GM21737 (cell line): Measurements from ENCODE around the gene DRD4.
"Not testable (repeated sequence)": the region's sequence is repeated elsewhere in the genome, so short reads cannot be mapped to it uniquely, and the experiment has no call there.

ENCODE experiments used
- ATAC-seq: cut with Tn5 transposase; IDR thresholded peaks from one replicate; pipeline ENCODE4 v1.9.1; 2021; ENCODE audit warnings: mild to moderate bottlenecking, moderate library complexity; ENCODE audit not compliant: unreplicated experiment

Gene DRD4

DNA sequence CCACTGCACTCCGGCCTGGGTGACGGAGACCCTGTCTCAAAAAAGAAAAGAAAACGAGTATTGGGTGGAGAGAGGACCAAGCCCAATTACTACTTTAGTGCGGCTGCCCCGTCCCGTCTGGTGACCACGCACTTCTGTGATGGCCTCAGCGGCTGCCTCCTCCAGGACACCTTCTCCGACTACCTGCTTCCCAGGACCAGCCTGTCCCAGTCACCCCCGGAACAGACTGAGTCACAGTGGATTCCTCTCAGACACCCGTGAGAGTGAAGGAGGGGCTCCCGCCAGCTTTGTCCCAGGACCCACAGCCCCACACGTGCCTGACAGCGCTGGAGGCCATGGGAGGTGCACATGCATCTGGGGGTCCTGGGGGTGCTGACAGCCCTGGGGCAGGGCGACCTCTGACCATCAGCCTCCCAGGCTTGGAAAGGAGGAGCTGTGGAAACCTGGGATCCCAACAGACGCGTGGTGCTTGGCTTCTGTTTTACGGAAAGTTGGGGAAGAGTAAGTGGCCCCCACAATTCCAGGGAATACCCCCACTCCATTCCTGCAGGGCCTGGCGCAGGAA lies 4.8 kb downstream of the DRD4 start:
- ATAC-seq = no peak

DNA sequence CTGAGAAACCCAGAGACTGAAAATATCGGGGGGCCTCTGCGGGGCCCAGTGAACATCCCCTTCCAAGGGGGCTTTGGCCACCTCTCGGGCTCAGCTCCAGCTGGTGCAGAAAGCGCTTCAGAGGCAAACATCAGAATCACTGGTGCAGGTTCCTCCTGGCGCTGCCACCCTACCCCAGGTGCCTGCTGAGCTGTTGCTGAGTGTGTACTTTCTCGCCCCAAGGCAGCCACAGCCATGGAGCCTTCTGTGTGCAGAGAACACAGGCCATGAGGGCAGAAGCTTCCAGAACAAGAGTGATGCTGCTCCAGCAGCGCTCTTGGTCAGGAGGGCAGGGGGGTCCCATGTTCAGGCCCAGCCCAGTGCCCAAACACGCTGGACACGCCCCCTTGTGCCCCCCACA lies 6.3 kb downstream of the DRD4 start:
- ATAC-seq = no peak

DNA sequence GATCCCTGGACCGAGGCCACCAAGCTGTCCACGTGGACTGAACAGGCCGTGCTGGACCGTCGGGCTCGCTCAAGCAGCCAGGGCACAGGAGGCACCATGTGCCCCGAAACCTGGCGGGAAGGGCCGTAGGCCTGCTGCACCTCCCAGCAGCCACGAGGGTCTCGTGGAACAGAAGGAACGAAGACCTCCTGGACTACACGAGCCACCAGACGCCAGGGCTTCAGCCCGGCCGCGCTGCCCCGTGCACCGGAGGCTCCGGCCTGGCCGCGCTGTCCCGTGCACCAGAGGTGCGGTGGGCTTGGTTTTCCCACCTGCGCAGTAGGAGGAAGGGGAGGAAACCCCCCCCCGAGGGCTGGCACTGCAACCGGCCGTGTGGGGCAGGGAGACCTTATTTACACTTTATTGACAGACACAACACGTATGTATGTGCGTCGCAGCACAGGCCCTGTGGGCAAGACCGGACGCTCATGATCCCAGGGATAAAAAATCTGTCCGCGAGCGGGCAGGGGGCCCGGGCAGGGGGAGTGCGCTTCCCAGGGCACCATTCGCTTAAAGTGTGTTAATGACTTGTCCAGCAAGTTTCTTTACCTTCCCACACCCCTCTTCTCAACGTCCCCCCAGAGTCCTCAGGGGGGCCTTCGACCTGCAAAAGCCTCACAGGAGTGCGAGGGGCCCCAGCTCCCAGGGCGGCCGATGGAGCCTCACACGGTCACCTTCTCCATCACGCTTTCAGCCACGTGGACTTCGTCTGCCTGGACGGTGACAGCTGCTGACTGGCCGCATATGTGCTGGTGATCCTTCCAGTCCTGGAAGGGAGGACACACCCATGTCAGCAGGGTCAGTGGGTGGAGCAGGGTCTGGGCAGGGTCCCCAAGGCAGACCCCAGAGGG lies 7.0 kb downstream of the DRD4 start:
- ATAC-seq = no peak

DNA sequence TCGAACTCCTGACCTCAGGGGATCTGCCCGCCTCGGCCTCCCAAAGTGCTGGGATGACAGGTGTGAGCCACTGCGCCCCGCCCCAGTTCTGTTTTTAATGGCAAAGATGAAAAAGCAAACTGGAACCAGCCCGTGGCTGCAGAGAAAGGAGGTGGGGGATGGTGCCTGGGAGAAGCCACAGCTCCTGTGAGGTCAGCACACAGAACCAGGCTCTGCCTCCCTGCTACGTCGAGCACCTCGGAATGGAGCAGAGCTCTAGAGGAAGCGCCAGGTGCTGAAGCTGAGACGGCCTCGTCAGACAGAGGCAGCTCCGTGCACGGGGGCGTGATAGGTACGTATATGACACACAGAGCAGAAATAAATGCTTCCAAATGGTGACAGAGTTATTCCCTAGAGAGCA lies 8.5 kb downstream of the DRD4 start:
- no peak for ATAC-seq

DNA sequence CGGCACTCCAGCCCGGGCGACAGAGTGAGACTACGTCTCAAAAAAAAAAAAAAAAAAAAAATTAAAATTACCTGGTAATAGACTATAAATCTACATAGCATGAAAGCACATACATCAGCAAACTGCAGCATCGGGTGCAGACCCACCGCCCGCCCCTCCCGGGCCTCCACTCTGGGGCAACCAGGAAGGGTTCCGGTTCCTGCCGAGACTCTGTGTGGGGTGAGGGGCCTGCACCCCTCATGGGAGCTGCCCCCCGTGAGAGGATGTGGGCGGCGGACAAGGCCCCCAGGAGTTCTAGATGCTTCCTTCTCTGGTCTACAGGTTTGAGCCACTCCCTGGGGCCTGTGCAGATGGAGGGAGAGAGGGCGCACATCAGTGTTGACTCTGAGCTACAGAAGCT lies 9.1 kb downstream of the DRD4 start:
- ATAC-seq = no peak

DNA sequence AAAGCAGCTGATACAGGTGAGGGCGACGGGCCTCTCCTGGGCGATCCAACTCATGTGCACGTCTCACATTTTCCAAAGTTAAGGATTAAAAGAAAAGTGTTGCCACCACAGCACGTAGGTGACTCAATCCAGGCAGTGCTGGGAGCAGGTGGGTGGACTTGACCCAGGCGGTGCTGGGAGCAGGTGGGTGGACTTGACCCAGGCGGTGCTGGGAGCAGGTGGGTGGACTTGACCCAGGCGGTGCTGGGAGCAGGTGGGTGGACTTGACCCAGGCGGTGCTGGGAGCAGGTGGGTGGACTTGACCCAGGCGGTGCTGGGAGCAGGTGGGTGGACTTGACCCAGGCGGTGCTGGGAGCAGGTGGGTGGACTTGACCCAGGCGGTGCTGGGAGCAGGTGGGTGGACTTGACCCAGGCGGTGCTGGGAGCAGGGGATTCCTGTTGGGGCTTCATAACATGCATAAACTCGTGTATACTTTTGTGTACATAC lies 10.6 kb downstream of the DRD4 start:
- not testable (repeated sequence) for ATAC-seq

DNA sequence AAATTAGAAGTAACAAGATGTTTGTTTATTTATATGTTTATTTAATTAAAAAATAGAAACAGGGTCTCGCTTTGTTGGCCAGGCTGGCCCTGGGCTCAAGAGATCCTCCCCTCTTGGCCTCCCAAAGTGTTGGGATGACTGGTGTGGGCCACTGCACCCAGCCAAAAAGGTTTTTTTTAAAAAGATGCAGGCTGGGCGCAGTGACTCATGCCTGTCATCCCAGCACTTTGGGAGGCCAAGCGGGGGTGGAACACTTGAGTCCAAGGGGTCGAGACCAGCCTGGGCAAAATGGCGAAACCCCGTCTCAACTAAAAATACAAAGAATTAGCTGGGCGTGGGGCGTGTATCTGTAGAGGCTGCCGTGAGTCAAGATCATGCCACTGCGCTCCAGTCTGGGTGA lies 13.4 kb downstream of the DRD4 start:
- no peak for ATAC-seq

DNA sequence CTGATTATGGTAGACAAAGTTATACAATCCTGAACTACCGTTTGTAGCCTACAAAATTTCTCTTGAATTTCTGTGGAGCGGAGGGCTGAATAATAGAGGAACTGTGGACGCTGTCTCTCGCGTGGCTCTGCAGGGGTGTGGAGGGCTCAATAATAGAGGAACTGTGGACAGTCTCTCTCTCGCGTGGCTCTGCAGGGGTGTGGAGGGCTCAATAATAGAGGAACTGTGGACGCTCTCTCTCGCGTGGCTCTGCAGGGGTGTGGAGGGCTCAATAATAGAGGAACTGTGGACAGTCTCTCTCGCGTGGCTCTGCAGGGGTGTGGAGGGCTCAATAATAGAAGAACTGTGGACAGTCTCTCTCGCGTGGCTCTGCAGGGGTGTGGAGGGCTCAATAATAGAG lies 16.1 kb downstream of the DRD4 start:
- not testable (repeated sequence) for ATAC-seq

DNA sequence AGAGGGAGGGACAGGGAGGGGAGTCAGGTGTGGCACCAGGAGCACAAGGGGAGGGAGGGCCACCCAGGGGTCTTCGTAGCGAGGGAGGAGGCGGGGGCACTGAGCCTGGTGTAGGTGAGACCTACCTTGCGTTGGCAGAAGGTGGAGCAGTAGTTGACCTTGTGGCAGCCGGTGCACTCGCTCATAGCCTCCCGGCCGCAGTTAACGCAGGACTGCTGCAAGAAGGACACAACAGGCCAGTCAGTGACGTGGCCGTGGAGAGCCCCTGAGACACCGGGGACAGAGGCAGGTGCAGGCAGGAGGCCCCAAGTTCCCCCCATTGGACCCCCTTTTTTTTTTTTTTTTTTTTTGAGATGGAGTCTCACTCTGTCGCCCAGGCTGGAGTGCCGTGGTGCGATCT lies 16.8 kb downstream of the DRD4 start:
- no peak for ATAC-seq

DNA sequence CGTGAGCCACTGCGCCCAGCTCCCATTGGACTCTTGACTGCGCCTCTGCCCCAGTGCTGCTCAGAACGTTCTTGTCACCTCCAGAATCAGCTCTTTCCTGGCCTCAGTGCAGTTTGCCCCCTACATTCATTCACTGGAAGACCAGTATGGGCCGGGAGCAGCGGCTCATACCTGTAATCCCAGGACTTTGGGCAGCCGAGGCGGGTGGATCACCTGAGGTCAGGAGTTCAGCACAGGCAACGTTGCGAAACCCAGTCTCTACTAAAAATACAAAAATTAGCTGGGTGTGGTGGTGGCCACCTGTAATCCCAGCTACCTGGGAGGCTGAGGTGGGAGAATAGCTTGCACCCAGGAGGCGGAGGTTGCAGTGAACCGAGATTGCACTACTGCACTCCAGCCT lies 17.4 kb downstream of the DRD4 start:
- ATAC-seq = not testable (repeated sequence)

DNA sequence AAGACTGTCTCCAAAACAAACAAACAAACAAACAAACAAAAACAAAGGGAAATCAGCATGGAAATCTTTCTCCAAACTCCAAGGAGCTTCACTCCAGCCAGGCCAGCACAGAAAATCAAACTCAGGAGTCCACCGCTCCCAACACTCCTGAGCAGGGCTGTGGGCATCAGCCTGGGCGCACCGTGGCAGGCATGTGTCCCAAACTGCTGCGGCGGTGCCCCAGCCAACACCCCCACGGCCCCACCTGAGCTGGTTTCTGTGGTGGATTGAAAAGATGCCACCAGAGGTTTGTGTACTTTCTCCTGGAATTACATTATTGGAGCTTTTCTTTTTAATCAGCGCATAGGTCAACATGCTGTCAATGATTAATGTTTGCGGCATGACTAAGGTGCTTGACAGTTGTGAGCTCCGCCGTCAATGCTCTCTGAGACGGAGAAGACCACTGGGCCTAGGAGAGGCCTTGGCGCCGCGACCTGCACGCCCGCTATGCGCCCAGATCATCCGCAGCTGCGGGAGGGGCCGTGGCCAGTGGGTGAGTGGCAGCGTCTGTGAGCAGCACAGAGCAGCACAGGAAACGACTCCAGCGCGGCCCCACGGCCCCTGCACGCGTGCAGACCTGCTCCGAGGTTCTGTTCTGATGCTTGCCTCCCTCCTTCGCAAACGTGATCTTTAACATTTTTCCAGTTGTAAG lies 18.1 kb downstream of the DRD4 start:
- no peak for ATAC-seq

DNA sequence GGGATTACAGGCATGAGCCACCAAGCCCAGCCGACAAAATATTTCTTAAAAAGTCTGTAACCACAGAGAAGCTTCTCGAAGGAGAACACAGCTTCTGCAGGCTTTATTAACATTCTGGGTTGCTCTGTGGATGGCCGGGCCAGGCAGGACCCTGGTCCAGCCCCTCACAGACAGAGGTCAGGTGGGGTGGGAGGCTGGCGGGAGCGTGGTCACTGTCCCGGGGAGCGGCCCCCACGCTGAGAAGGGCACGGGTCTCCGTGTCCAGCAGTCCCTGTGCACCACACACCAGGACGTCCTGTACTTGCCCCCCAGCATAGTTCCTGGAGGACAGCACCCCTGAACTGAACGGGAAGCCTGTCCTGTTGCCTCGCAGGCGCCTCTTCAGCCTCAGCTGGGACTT lies 19.4 kb downstream of the DRD4 start:
- ATAC-seq = no peak

DNA sequence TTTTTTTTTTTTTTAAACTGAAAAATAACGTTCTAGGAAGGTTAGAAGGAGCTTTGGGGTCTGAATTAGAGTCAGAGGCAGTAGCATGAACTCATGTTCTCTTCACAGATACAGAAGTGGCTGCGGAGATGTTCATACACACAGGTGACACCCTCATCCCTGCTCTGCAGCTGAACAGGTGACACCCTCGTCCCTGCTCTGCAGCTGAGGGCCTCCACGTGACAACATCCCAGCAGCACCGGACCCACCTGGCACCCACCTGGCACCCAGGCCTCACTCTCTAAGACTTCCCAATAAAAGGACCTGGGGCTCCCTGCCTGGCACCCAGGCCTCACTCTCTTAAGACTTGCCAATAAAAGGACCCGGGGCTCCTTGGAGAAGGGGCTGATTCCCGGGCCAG lies 19.8 kb downstream of the DRD4 start:
- no peak for ATAC-seq

DNA sequence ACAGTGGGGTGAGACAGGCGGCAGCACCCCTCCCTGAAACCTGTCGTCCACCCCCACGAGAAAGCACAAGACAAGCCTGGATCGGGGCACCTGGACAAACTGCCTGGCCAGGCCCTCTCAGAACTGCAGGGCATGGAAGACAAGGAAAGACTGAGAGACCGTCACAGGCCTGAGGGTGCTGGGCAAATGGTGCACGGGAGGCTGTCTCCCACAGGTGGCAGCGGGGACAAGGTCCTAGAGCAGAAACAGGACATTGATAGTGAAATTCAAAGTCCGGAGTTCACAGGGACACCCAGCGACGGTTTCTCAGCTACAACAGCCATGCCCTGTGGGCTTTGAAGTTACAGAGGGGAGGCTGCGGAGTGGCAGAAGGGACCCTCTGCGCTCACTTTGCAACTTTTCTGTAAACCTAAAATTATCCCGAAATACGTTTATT lies 20.6 kb downstream of the DRD4 start:
- no peak for ATAC-seq

DNA sequence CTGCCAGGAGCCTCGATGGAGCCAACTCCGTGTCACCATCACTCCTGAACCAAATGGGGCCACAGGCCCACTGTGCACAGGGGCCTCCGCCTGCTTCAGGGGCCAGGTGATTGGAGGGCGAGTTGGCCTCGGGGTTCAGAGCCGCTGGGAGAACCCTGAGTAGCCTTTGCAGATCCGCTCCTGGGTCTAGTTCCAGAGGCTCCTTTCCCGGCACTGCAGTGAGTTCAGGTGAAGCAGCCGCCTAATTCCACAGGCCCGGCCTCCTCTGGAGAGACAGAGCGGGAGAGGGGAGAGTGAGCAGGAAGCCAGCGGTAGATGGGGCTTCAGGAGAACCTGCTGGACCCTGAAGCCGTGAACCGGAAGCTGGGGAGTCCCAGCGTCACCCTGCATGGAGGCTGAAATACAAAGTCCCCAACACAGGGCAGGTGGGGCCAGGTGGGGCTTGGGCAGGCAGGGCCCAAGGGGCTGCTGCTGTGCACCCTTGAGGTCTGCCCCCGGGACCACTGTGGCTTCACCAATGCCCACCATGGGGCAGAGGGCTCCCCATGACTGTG lies 22.5 kb downstream of the DRD4 start:
- ATAC-seq = no peak

DNA sequence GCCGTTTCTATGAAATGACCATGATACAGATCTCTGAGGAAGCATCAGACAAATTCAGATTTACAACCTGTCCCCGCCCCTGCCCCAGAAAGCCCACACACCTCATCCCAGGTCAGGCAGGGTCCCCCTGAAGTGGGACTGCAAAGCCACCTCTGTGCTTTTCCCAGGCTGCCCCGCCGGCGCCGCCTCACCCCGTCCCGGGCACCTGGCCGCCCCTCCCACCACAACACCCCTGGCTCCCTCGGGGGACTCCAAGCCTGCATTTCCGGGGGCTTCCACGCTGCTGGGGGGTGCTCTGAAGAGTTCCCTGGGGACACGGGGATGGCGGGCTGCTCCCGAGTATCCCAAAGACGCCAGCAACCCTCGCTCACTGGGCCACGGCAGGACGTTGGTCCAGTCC lies 23.2 kb downstream of the DRD4 start:
- ATAC-seq = no peak

DNA sequence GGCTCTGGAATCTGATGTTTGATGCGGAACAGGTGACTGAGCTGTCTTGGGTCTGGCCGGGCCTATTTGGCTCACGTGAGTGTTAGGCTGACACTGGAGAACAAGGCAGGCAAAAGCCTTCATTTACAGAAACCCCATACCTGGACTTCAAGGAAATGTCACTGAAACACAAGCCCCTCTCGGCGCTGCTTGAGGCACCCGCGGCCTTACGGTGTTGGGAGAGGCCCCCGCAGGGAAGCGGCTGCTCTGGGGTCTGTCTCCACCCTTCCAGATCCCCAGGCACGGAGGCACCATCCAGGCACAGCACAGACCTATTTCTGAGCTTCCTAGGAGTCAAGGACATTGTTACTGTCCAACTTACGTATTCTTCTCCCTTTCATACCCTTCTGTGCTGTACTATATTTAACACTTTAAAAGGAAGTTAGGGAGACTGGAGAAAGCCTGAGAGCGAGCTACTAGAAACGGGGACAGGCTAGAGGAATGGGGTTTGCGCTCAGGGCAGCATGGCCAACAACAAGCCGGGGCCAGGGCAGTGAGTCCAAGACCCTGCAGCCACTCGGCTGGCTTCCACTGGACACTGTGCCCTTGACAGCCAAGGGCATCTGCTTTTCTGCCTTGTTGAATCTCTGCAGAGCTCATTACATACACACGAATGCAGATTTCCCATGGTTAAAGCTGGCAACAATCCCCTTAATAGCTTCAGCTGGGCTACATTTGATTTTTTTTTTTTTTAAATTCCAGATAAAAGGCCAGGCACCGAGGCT lies 23.8 kb downstream of the DRD4 start:
- no peak for ATAC-seq

DNA sequence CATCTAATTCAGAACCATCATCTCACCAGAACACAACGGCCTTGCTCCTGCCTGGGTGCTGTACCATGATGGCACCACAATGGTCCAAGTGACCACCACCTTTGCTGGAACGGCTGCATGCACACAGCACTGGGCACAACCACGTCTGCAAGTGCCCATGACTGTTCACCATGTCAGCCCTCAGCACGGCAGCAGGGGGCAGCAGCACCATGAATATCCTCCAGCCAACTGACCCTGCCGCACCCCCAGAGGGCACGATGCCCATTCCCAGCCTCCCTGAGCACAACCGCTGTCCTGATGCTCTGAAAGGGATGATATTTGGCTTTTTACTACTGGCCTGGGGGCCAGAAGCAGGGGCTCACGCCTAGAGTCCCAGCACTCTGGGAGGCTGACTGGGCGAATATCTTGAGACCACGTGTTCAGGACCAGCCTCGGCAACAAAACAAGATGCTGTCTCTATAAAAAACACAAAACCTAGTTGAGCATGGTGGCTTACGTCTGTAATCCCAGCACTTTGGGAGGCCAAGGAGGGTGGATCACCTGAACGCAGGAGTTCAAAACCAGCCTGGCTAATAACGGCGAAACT lies 25.7 kb downstream of the DRD4 start:
- ATAC-seq = no peak

DNA sequence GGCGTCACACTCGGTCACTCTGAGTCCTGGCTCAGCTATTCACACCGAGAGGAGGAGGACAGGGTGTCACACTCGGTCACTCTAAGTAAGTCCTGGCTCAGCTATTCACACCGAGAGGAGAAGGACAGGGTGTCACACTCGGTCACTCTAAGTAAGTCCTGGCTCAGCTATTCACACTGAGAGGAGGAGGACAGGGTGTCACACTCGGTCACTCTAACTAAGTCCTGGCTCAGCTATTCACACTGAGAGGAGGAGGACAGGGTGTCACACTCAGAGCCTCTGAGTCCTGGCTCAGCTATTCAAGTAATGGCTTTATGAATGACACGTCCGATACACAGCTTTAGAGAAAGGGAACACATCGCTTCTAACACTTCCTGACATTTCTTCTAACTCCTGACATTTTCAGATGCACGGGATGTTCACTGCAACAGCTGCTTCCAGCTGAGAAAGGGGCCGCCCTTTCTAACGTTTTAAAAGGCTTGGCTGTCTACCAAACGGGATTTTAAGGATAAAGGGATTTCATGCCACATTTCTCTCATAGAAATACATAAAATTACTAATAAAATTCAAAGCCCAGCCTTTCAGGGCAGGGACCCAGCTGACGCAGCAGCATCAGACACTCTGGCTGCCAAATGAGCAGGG lies 28.1 kb downstream of the DRD4 start:
- ATAC-seq = no peak

DNA sequence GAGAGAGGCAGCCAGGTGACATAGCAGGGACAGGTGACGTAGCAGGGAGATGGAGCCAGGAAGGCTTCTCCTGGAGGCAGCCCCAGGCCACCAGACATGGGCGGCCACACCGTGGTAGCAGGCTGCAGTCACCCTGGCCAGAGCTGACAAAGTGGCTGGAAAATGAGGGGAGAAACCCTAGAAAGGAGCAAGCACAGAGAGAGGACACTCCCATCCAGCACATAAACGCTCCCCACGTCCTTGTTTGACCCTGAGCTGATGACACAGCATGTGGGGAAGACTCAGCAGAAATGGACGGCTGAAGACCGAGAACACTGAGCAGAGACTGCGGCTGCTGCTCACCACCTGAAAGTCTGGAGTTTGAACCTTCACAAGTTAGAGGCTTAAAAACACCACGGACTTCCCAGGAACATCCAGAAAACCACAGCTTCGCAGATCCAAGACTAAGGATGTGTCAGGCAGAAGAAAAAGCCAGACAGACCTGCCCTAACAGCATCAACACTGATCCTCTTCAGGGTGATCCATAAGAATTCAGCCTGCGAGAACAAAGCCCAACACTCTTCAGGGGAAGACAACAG lies 28.7 kb downstream of the DRD4 start:
- no peak for ATAC-seq
